SK-N-SH treated with all-trans-retinoic acid at 6 μM for 48 hours (cell line): ENCODE measurements around the gene PAPPA2.

Experiments
- ATAC-seq: fragments of 200-7000 bp; cut with Tn5 transposase; 3 replicates; pipeline ENCODE4 v1.9.1; 2020; ENCODE audit warnings: mild to moderate bottlenecking, moderate library complexity
- ARNTL ChIP-seq: fragments of 450-650 bp; formaldehyde crosslinking; IDR thresholded peaks from 2 replicates; pipeline ENCODE4 v1.5.0; 2020; ENCODE audit warnings: low read depth, mild to moderate bottlenecking, moderate library complexity, borderline replicate concordance
- BACH2 ChIP-seq: fragments of 250-450 bp; sonication (Bioruptor Pico); IDR thresholded peaks from 2 replicates; pipeline ENCODE4 v1.9.0; 2021; ENCODE audit warnings: mild to moderate bottlenecking, borderline replicate concordance
- CSDC2 ChIP-seq: fragments of 250-450 bp; sonication (Bioruptor Pico); IDR thresholded peaks from 2 replicates; pipeline ENCODE4 v1.5.0; 2020; ENCODE audit warnings: mild to moderate bottlenecking, moderate library complexity
- CSRNP3 ChIP-seq: fragments of 250-450 bp; sonication (Bioruptor Pico); IDR thresholded peaks from 2 replicates; pipeline ENCODE4 v1.5.1; 2021; ENCODE audit warnings: mild to moderate bottlenecking, moderate library complexity
- ESRRG ChIP-seq: fragments of 250-450 bp; sonication (Bioruptor Pico); IDR thresholded peaks from 2 replicates; pipeline ENCODE4 v1.6.1; 2021; ENCODE audit warnings: mild to moderate bottlenecking
- GLIS3 ChIP-seq: fragments of 250-450 bp; sonication (Bioruptor Pico); IDR thresholded peaks from 2 replicates; pipeline ENCODE4 v1.5.0; 2020; ENCODE audit warnings: mild to moderate bottlenecking, moderate library complexity
- ISL1 ChIP-seq: fragments of 250-450 bp; sonication (Bioruptor Pico); IDR thresholded peaks from 2 replicates; pipeline ENCODE4 v2.1.2; 2022; ENCODE audit warnings: mild to moderate bottlenecking, moderate library complexity
- OSR1 ChIP-seq: fragments of 250-450 bp; sonication (Bioruptor Pico); IDR thresholded peaks from 2 replicates; pipeline ENCODE4 v1.8.0; 2022; ENCODE audit warnings: moderate library complexity, mild to moderate bottlenecking, inconsistent platforms
- POU6F1 ChIP-seq: fragments of 250-450 bp; sonication (Bioruptor Pico); IDR thresholded peaks from 2 replicates; pipeline ENCODE4 v1.8.0; 2021; ENCODE audit warnings: low read depth, mild to moderate bottlenecking, moderate library complexity, borderline replicate concordance
- PPARA ChIP-seq: fragments of 250-450 bp; sonication (Bioruptor Pico); IDR thresholded peaks from 2 replicates; pipeline ENCODE4 v1.5.0; 2020; ENCODE audit warnings: mild to moderate bottlenecking, borderline replicate concordance
- RARB ChIP-seq: fragments of 250-450 bp; sonication (Bioruptor Pico); IDR thresholded peaks from 2 replicates; pipeline ENCODE4 v1.8.0; 2021; ENCODE audit warnings: mild to moderate bottlenecking, moderate library complexity
- SNAI2 ChIP-seq: fragments of 250-450 bp; sonication (Bioruptor Pico); IDR thresholded peaks from 2 replicates; pipeline ENCODE4 v1.5.0; 2020; ENCODE audit warnings: mild to moderate bottlenecking, moderate library complexity
- TCF4 ChIP-seq: fragments of 250-450 bp; sonication (Bioruptor Pico); IDR thresholded peaks from 2 replicates; pipeline ENCODE4 v1.8.0; 2021; ENCODE audit warnings: mild to moderate bottlenecking, moderate library complexity, borderline replicate concordance
- TOX ChIP-seq: fragments of 250-450 bp; sonication (Bioruptor Pico); IDR thresholded peaks from 2 replicates; pipeline ENCODE4 v1.8.0; 2021; ENCODE audit warnings: mild to moderate bottlenecking, moderate library complexity, borderline replicate concordance
- ZC3H10 ChIP-seq: fragments of 250-450 bp; sonication (Bioruptor Pico); IDR thresholded peaks from 2 replicates; pipeline ENCODE4 v1.5.1; 2021; ENCODE audit warnings: mild to moderate bottlenecking, moderate library complexity
- ZFP3 ChIP-seq: fragments of 250-450 bp; sonication (Bioruptor Pico); IDR thresholded peaks from 2 replicates; pipeline ENCODE4 v1.5.0; 2020; ENCODE audit warnings: mild to moderate bottlenecking, moderate library complexity
- ZFP30 ChIP-seq: fragments of 450-650 bp; formaldehyde crosslinking; IDR thresholded peaks from 2 replicates; pipeline ENCODE4 v1.5.0; 2022; ENCODE audit warnings: mild to moderate bottlenecking, moderate library complexity
- ZNF70 ChIP-seq: fragments of 450-650 bp; formaldehyde crosslinking; IDR thresholded peaks from 2 replicates; pipeline ENCODE4 v1.5.0; 2020; ENCODE audit warnings: mild to moderate bottlenecking, moderate library complexity
- ZNF8 ChIP-seq: fragments of 450-650 bp; formaldehyde crosslinking; IDR thresholded peaks from 2 replicates; pipeline ENCODE4 v1.5.0; 2020; ENCODE audit warnings: mild to moderate bottlenecking, moderate library complexity
- TF ChIP-seq, protein P1 (sequence below): fragments of 250-450 bp; sonication (Bioruptor Pico); IDR thresholded peaks from 2 replicates; pipeline ENCODE4 v1.5.1; 2020; ENCODE audit warnings: low read depth, mild to moderate bottlenecking, moderate library complexity
- TF ChIP-seq, protein P2 (sequence below): fragments of 250-450 bp; sonication (Bioruptor Pico); IDR thresholded peaks from 2 replicates; pipeline ENCODE4 v1.8.0; 2020; ENCODE audit warnings: mild to moderate bottlenecking, moderate library complexity, borderline replicate concordance
- TF ChIP-seq, protein P3 (sequence below): fragments of 250-450 bp; sonication (Bioruptor Pico); IDR thresholded peaks from 2 replicates; pipeline ENCODE4 v1.5.0; 2020; ENCODE audit warnings: mild to moderate bottlenecking, moderate library complexity

Gene PAPPA2

GRCh38 chr1:176456795-176457194 is 6.2 kb upstream of the PAPPA2 start (continued):
- TF ChIP-seq CSRNP3 (no peak), RARB (CRISPR knock-in tag) (no peak), CSDC2 (CRISPR knock-in tag) (no peak), ZFP30 (CRISPR knock-in tag) (no peak), GLIS3 (CRISPR knock-in tag) (no peak), ZNF8 (CRISPR knock-in tag) (no peak)

GRCh38 chr1:176460544-176461336 is 2.2 kb upstream of the PAPPA2 start:
- no peak for ATAC-seq
- no peak for TF ChIP-seq TOX (CRISPR knock-in tag)
- TF ChIP-seq POU6F1 (CRISPR knock-in tag) = no peak
- TF ChIP-seq ZFP3 (CRISPR knock-in tag) = no peak
- no peak for TF ChIP-seq OSR1
- TF ChIP-seq, protein P1, sequence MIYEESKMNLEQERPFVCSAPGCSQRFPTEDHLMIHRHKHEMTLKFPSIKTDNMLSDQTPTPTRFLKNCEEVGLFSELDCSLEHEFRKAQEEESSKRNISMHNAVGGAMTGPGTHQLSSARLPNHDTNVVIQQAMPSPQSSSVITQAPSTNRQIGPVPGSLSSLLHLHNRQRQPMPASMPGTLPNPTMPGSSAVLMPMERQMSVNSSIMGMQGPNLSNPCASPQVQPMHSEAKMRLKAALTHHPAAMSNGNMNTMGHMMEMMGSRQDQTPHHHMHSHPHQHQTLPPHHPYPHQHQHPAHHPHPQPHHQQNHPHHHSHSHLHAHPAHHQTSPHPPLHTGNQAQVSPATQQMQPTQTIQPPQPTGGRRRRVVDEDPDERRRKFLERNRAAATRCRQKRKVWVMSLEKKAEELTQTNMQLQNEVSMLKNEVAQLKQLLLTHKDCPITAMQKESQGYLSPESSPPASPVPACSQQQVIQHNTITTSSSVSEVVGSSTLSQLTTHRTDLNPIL (CRISPR knock-in tag) = no peak
- no peak for TF ChIP-seq ZC3H10 (CRISPR knock-in tag)
- no peak for TF ChIP-seq SNAI2 (CRISPR knock-in tag)
- TF ChIP-seq RARB (CRISPR knock-in tag) = no peak
- TF ChIP-seq GLIS3 (CRISPR knock-in tag) = no peak
- TF ChIP-seq CSDC2 (CRISPR knock-in tag) = no peak
- no peak for TF ChIP-seq BACH2
- no peak for TF ChIP-seq PPARA (CRISPR knock-in tag)
- TF ChIP-seq ARNTL (CRISPR knock-in tag) = no peak
- no peak for TF ChIP-seq TCF4 (CRISPR knock-in tag)
- TF ChIP-seq ZNF8 (CRISPR knock-in tag) = no peak
- TF ChIP-seq, protein P2, sequence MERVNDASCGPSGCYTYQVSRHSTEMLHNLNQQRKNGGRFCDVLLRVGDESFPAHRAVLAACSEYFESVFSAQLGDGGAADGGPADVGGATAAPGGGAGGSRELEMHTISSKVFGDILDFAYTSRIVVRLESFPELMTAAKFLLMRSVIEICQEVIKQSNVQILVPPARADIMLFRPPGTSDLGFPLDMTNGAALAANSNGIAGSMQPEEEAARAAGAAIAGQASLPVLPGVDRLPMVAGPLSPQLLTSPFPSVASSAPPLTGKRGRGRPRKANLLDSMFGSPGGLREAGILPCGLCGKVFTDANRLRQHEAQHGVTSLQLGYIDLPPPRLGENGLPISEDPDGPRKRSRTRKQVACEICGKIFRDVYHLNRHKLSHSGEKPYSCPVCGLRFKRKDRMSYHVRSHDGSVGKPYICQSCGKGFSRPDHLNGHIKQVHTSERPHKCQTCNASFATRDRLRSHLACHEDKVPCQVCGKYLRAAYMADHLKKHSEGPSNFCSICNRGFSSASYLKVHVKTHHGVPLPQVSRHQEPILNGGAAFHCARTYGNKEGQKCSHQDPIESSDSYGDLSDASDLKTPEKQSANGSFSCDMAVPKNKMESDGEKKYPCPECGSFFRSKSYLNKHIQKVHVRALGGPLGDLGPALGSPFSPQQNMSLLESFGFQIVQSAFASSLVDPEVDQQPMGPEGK (CRISPR knock-in tag) = no peak
- no peak for TF ChIP-seq ZNF70
- no peak for TF ChIP-seq ZFP30 (CRISPR knock-in tag)
- TF ChIP-seq ESRRG (CRISPR knock-in tag) = no peak
- TF ChIP-seq ISL1 (CRISPR knock-in tag) = no peak

- no peak for ATAC-seq
These were observed 1.4 kb upstream of the PAPPA2 start for GRCh38 chr1:176461576-176461975.

More at GRCh38 chr1:176461576-176461975, 1.4 kb upstream of the PAPPA2 start:
- TF ChIP-seq SNAI2 (CRISPR knock-in tag) (no peak), OSR1 (no peak), RARB (CRISPR knock-in tag) (no peak), ESRRG (CRISPR knock-in tag) (no peak), POU6F1 (CRISPR knock-in tag) (no peak), ZFP3 (CRISPR knock-in tag) (no peak)
- TF ChIP-seq, protein P3, sequence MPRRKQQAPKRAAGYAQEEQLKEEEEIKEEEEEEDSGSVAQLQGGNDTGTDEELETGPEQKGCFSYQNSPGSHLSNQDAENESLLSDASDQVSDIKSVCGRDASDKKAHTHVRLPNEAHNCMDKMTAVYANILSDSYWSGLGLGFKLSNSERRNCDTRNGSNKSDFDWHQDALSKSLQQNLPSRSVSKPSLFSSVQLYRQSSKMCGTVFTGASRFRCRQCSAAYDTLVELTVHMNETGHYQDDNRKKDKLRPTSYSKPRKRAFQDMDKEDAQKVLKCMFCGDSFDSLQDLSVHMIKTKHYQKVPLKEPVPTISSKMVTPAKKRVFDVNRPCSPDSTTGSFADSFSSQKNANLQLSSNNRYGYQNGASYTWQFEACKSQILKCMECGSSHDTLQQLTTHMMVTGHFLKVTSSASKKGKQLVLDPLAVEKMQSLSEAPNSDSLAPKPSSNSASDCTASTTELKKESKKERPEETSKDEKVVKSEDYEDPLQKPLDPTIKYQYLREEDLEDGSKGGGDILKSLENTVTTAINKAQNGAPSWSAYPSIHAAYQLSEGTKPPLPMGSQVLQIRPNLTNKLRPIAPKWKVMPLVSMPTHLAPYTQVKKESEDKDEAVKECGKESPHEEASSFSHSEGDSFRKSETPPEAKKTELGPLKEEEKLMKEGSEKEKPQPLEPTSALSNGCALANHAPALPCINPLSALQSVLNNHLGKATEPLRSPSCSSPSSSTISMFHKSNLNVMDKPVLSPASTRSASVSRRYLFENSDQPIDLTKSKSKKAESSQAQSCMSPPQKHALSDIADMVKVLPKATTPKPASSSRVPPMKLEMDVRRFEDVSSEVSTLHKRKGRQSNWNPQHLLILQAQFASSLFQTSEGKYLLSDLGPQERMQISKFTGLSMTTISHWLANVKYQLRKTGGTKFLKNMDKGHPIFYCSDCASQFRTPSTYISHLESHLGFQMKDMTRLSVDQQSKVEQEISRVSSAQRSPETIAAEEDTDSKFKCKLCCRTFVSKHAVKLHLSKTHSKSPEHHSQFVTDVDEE (CRISPR knock-in tag) = no peak
